Measurements from ENCODE around the gene TSPEAR.

GRCh38 chr21:44505673-44506278, 205.6 kb downstream of the TSPEAR start:
- TF ChIP-seq CTCF (IDR thresholded peaks at IDR 0.05) (no peak), POLR2A (IDR thresholded peaks at IDR 0.05; ENCODE audit: low read depth) (no peak)
